DMS153 treated with DMSO at 0.1 percent for 48 hours (cell line): Measurements from ENCODE around the gene MDFI.

ENCODE experiments used
- DNase-seq: peaks from one replicate; lab custom pipeline; 2025; ENCODE audit not compliant: unreplicated experiment; lab: John Stamatoyannopoulos, UW

Gene MDFI

GRCh38 chr6:41700463-41701347 is 62.4 kb downstream of the MDFI start:
- no peak for DNase-seq

GRCh38 chr6:41702089-41702745 is 63.9 kb downstream of the MDFI start:
- DNase-seq = no peak

- DNase-seq = no peak
These were observed 64.7 kb downstream of the MDFI start for GRCh38 chr6:41702771-41703494.
